Upper lobe of left lung (tissue), 4 donors: Measurements from ENCODE around the gene PIGB.

ENCODE experiments used
- CTCF ChIP-seq, 6 experiments: fragments of 450-650 bp in 4 of 6; fragments of 200-600 bp in 2 of 6; sonication (generic) in 2 of 6; IDR thresholded peaks; one replicate each; pipeline ENCODE4 v1.5.1; 2016 to 2019; ENCODE audit warnings: antibody characterized with exemption in 6 of 6
- POLR2AphosphoS5 ChIP-seq, 2 donors: sonication (generic); formaldehyde crosslinking; IDR thresholded peaks; one replicate each; pipeline ENCODE4 v1.5.1; 2017; ENCODE audit warnings: antibody characterized with exemption in 2 of 2

GRCh38 chr15:55284426-55284825 is 34.6 kb upstream of the PIGB start:
- no peak for TF ChIP-seq POLR2AphosphoS5 (IDR thresholded peaks at IDR 0.05)
- TF ChIP-seq CTCF (IDR thresholded peaks at IDR 0.05): no peak
